HEK293 (cell line): ENCODE data around the gene MAP1S.
A peak's percentile ranks its signal among the peaks of the same experiment; 100 is the strongest.

Experiments used
- CTCF ChIA-PET: fragments of 350-600 bp; formaldehyde crosslinking; extraction: SDS; loops from one replicate; lab custom pipeline; 2021; ENCODE audit warnings: antibody characterized with exemption; lab: Yijun Ruan, JAX
- POLR2A ChIA-PET: fragments of 300-600 bp; formaldehyde crosslinking; extraction: SDS; loops from one replicate; lab custom pipeline; 2020; ENCODE audit warnings: antibody characterized with exemption, inconsistent platforms; lab: Yijun Ruan, JAX
- H3K27ac ChIP-seq: fragments of 200-500 bp; sonication (Bioruptor generic); 2 replicates; pipeline ENCODE4 v1.5.1; 2014; ENCODE audit warnings: low read depth, low read length, control low read depth, inconsistent platforms; ENCODE audit errors: extremely low read depth
- H3K36me3 ChIP-seq, 2 experiments: fragments of 200-500 bp in 1 of 2; sonication (Bioruptor generic) in 1 of 2; 1 replicate in 1 of 2; 2 replicates in 1 of 2; pipeline ENCODE4 v1.5.1; 2014 to 2017; ENCODE audit warnings: inconsistent platforms in 2 of 2, low read length in 2 of 2; ENCODE audit not compliant: control insufficient read depth in 2 of 2, insufficient read depth in 1 of 2
- H3K4me1 ChIP-seq: fragments of 200-500 bp; sonication (Bioruptor generic); 2 replicates; pipeline ENCODE4 v1.5.1; 2014; ENCODE audit warnings: mild to moderate bottlenecking, low read length, inconsistent platforms; ENCODE audit not compliant: control insufficient read depth, insufficient read depth
- H3K4me3 ChIP-seq: 2 replicates; pipeline ENCODE4 v1.5.1; 2011; ENCODE audit warnings: low read depth, mild to moderate bottlenecking, control low read depth, low read length, moderate library complexity
- H3K9me3 ChIP-seq: fragments of 200-500 bp; sonication (Bioruptor generic); 2 replicates; pipeline ENCODE4 v1.5.1; 2014; ENCODE audit warnings: low read depth, low read length, inconsistent platforms; ENCODE audit not compliant: control insufficient read depth, insufficient read depth
- GFI1B ChIP-seq: fragments of 450-650 bp; formaldehyde crosslinking; IDR thresholded peaks from 2 replicates; pipeline ENCODE4 v1.5.1; 2016; ENCODE audit warnings: missing biosample characterization, missing genetic modification characterization
- GLI4 ChIP-seq: fragments of 450-650 bp; formaldehyde crosslinking; IDR thresholded peaks from 2 replicates; pipeline ENCODE4 v1.5.1; 2016; ENCODE audit warnings: missing biosample characterization, missing genetic modification characterization
- GLIS1 ChIP-seq: fragments of 450-650 bp; formaldehyde crosslinking; IDR thresholded peaks from 2 replicates; pipeline ENCODE4 v1.5.1; 2016; ENCODE audit warnings: missing biosample characterization, missing genetic modification characterization
- KLF16 ChIP-seq: fragments of 450-650 bp; formaldehyde crosslinking; IDR thresholded peaks from 2 replicates; pipeline ENCODE4 v1.5.1; 2017; ENCODE audit warnings: missing biosample characterization, missing genetic modification characterization
- KLF9 ChIP-seq: fragments of 450-650 bp; formaldehyde crosslinking; IDR thresholded peaks from 2 replicates; pipeline ENCODE4 v1.5.1; 2016; ENCODE audit warnings: missing biosample characterization, missing genetic modification characterization, low read depth
- RBAK ChIP-seq: fragments of 450-650 bp; formaldehyde crosslinking; IDR thresholded peaks from 2 replicates; pipeline ENCODE4 v1.5.1; 2016; ENCODE audit warnings: missing biosample characterization, missing genetic modification characterization
- SALL2 ChIP-seq: fragments of 450-650 bp; formaldehyde crosslinking; IDR thresholded peaks from 2 replicates; pipeline ENCODE4 v1.5.0; 2017; ENCODE audit warnings: missing biosample characterization, mild to moderate bottlenecking, missing genetic modification characterization, borderline replicate concordance
- SETDB1 ChIP-seq: IDR thresholded peaks from one replicate; pipeline ENCODE4 v1.6.1; 2017; ENCODE audit warnings: mild to moderate bottlenecking, low read length, moderate library complexity, mixed read lengths; ENCODE audit not compliant: insufficient read length
- SP2 ChIP-seq: fragments of 450-650 bp; formaldehyde crosslinking; IDR thresholded peaks from 2 replicates; pipeline ENCODE4 v1.5.1; 2016; ENCODE audit warnings: missing biosample characterization, missing genetic modification characterization
- SP3 ChIP-seq: fragments of 450-650 bp; formaldehyde crosslinking; IDR thresholded peaks from 2 replicates; pipeline ENCODE4 v1.5.1; 2016; ENCODE audit warnings: missing biosample characterization, missing genetic modification characterization
- ZBTB17 ChIP-seq: fragments of 450-650 bp; formaldehyde crosslinking; IDR thresholded peaks from 2 replicates; pipeline ENCODE4 v1.5.1; 2016; ENCODE audit warnings: missing biosample characterization, missing genetic modification characterization
- ZBTB7A ChIP-seq: fragments of 450-650 bp; formaldehyde crosslinking; IDR thresholded peaks from 2 replicates; pipeline ENCODE4 v1.5.1; 2016; ENCODE audit warnings: low read depth, missing biosample characterization, missing genetic modification characterization
- ZFP37 ChIP-seq: fragments of 450-650 bp; formaldehyde crosslinking; IDR thresholded peaks from 2 replicates; pipeline ENCODE4 v1.5.1; 2016; ENCODE audit warnings: missing biosample characterization, missing genetic modification characterization
- ZFP69B ChIP-seq: fragments of 450-650 bp; formaldehyde crosslinking; IDR thresholded peaks from 2 replicates; pipeline ENCODE4 v1.5.1; 2016; ENCODE audit warnings: missing biosample characterization, missing genetic modification characterization
- ZNF112 ChIP-seq: fragments of 450-650 bp; formaldehyde crosslinking; IDR thresholded peaks from 2 replicates; pipeline ENCODE4 v1.5.0; 2017; ENCODE audit warnings: missing biosample characterization, missing genetic modification characterization
- ZNF184 ChIP-seq: fragments of 450-650 bp; IDR thresholded peaks from 2 replicates; pipeline ENCODE4 v1.5.1; 2018; ENCODE audit warnings: missing biosample characterization, mild to moderate bottlenecking, missing genetic modification characterization
- ZNF239 ChIP-seq: fragments of 450-650 bp; formaldehyde crosslinking; IDR thresholded peaks from 2 replicates; pipeline ENCODE4 v1.5.1; 2016; ENCODE audit warnings: missing biosample characterization, missing genetic modification characterization
- ZNF274 ChIP-seq, 2 experiments: fragments of 200-500 bp in 1 of 2; fragments of 450-650 bp in 1 of 2; sonication (Bioruptor generic) in 1 of 2; formaldehyde crosslinking in 1 of 2; IDR thresholded peaks; 2 replicates each; pipeline versions ENCODE4 v1.5.1 to v1.6.1; 2014 to 2016; ENCODE audit warnings: borderline replicate concordance in 1 of 2, inconsistent platforms in 1 of 2, low read length in 1 of 2, missing biosample characterization in 1 of 2, missing genetic modification characterization in 1 of 2
- ZNF366 ChIP-seq: fragments of 450-650 bp; formaldehyde crosslinking; conservative IDR thresholded peaks from 2 replicates; pipeline ENCODE4 v1.5.1; 2016; ENCODE audit warnings: missing biosample characterization, missing genetic modification characterization
- ZNF416 ChIP-seq: fragments of 450-650 bp; formaldehyde crosslinking; IDR thresholded peaks from 2 replicates; pipeline ENCODE4 v1.5.1; 2016; ENCODE audit warnings: missing biosample characterization, missing genetic modification characterization
- ZNF530 ChIP-seq: fragments of 450-650 bp; formaldehyde crosslinking; IDR thresholded peaks from 2 replicates; pipeline ENCODE4 v1.5.1; 2016; ENCODE audit warnings: low read depth, missing biosample characterization, missing genetic modification characterization
- ZNF555 ChIP-seq: fragments of 450-650 bp; formaldehyde crosslinking; conservative IDR thresholded peaks from 2 replicates; pipeline ENCODE4 v1.5.1; 2017; ENCODE audit warnings: missing biosample characterization, mild to moderate bottlenecking, missing genetic modification characterization, inconsistent platforms
- ZNF610 ChIP-seq: fragments of 450-650 bp; formaldehyde crosslinking; IDR thresholded peaks from 2 replicates; pipeline ENCODE4 v1.5.1; 2016; ENCODE audit warnings: missing biosample characterization, missing genetic modification characterization, borderline replicate concordance
- ZNF624 ChIP-seq: fragments of 450-650 bp; formaldehyde crosslinking; IDR thresholded peaks from 2 replicates; pipeline ENCODE4 v1.5.1; 2017; ENCODE audit warnings: missing biosample characterization, missing genetic modification characterization
- ZNF658 ChIP-seq: fragments of 450-650 bp; formaldehyde crosslinking; IDR thresholded peaks from 2 replicates; pipeline ENCODE4; 2016; ENCODE audit warnings: missing biosample characterization, missing genetic modification characterization
- ZNF677 ChIP-seq: fragments of 450-650 bp; IDR thresholded peaks from 2 replicates; pipeline ENCODE4 v1.5.0; 2018; ENCODE audit warnings: missing biosample characterization, mild to moderate bottlenecking, missing genetic modification characterization, moderate library complexity
- TF ChIP-seq, protein P1 (sequence below): fragments of 450-650 bp; formaldehyde crosslinking; IDR thresholded peaks from 2 replicates; pipeline ENCODE4 v1.5.1; 2017; ENCODE audit warnings: missing biosample characterization, missing genetic modification characterization
- TF ChIP-seq, protein P2 (sequence below): fragments of 450-650 bp; formaldehyde crosslinking; IDR thresholded peaks from 2 replicates; pipeline ENCODE4 v1.5.1; 2016; ENCODE audit warnings: missing biosample characterization, missing genetic modification characterization
- TF ChIP-seq, protein P3 (sequence below): fragments of 450-650 bp; formaldehyde crosslinking; IDR thresholded peaks from 2 replicates; pipeline ENCODE4 v1.5.1; 2017; ENCODE audit warnings: missing biosample characterization, missing genetic modification characterization
- TF ChIP-seq, protein P4 (sequence below): fragments of 450-650 bp; formaldehyde crosslinking; IDR thresholded peaks from 2 replicates; pipeline ENCODE4 v1.5.1; 2016; ENCODE audit warnings: missing biosample characterization, missing genetic modification characterization

Gene MAP1S

DNA sequence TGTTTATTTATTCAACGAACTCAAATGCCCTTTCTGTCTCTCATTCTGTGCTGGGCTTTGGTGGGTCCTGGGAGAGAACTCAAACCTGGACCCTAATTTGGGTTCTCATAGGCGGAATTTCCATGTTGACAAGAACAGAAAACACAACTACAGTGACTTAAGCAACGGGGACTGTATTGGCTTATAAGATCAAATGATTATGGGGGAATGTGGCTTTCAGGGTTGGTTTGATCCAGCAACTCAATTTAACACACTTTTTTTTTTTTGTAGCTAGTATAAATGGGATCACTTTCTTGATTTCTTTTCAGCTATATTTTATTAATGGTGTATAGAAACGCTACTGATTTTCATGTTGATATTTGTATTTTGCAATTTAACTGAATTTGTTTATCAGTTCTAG, 41.9 kb downstream of the MAP1S start:
- H3K9me3 ChIP-seq = no peaks in the 10 kb centered on the region
- CTCF ChIA-PET = interaction anchor here (0.5 to 3.0 kb wide), 4 partner anchors 14 to 974 kb away, joined by 3 to 14 read pairs (median 4); no protein-coding TSS in a partner anchor
- TF ChIP-seq ZBTB7A (tag by site-specific recombination) = no peak
- no peak for TF ChIP-seq RBAK (tag by site-specific recombination)
- no peak for TF ChIP-seq GLI4 (tag by site-specific recombination)
- no peak for TF ChIP-seq ZNF624
- TF ChIP-seq ZNF184 (tag by site-specific recombination) = no peak
- no peak for TF ChIP-seq GLIS1 (tag by site-specific recombination)
- no peak for TF ChIP-seq ZNF610 (tag by site-specific recombination)
- no peak for TF ChIP-seq ZNF658 (tag by site-specific recombination)
- TF ChIP-seq ZNF530 (tag by site-specific recombination) = no peak
- no peak for TF ChIP-seq ZNF239 (tag by site-specific recombination)
- no peak for TF ChIP-seq GFI1B (tag by site-specific recombination)
- TF ChIP-seq SALL2 (tag by site-specific recombination) = no peak
- no peak for TF ChIP-seq ZNF112 (tag by site-specific recombination)
- TF ChIP-seq ZNF416 (tag by site-specific recombination) = no peak
- TF ChIP-seq, protein P1, sequence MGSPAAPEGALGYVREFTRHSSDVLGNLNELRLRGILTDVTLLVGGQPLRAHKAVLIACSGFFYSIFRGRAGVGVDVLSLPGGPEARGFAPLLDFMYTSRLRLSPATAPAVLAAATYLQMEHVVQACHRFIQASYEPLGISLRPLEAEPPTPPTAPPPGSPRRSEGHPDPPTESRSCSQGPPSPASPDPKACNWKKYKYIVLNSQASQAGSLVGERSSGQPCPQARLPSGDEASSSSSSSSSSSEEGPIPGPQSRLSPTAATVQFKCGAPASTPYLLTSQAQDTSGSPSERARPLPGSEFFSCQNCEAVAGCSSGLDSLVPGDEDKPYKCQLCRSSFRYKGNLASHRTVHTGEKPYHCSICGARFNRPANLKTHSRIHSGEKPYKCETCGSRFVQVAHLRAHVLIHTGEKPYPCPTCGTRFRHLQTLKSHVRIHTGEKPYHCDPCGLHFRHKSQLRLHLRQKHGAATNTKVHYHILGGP (tag by site-specific recombination) = no peak
- no peak for TF ChIP-seq ZFP37
- TF ChIP-seq, all 188 proteins: peak for 0
- POLR2A ChIA-PET = interaction anchor here (0.6 kb wide), 1 partner anchor 68 kb away, joined by 4 read pairs; no protein-coding TSS in a partner anchor
- Histone ChIP-seq H3K36me3 (no peaks in the 10 kb centered on the region), H3K4me3 (no peak overlapping the region), H3K4me1 (no peaks in the 10 kb centered on the region), H3K27ac (no peak overlapping the region)

DNA sequence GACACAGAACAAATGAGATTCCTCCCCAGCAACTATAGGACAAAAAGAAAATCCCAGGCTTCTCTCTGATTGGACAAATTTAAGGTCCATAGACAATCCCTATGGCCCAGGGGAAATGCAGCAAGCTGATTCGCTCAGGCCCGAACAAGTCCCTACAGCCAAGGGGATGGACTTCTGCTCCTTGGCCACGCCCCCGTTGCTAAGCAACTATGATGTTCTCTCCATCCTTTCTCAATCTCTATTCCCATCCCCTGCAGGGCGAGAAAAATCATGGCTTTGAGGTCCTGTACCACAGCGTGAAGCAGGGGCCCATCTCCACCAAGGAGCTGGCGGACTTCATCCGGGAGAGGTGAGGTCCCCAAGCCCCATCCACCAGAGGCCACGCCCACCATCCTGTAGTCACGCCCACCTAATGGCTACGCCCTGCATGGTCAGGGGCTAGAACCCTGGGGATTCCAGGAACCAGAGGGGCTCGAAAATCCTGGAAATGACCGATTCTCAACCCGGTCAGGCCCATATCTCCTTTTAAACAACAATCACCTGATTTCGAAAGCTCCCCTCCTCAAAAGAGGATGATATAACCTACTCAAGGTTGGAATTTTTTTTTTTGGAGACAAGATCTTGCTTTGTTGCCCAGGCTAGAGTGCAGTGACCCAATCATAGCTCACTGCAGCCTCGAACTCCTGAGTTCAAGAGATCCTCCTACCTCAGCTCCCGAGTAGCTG, 43.4 kb downstream of the MAP1S start:
- H3K9me3 ChIP-seq = no peaks in the 10 kb centered on the region
- H3K36me3 ChIP-seq = no peaks in the 10 kb centered on the region
- H3K27ac ChIP-seq = no peak overlapping the region
- no peaks in the 10 kb centered on the region for H3K4me1 ChIP-seq
- ChIA-PET POLR2A (interaction anchor here (0.6 to 1.0 kb wide), 2 partner anchors 43 to 64 kb away, joined by 3 to 8 read pairs; partner anchors contain the start of gene MAP1S), CTCF (interaction anchor here (0.6 to 3.0 kb wide), 5 partner anchors 13 to 321 kb away, joined by 3 to 14 read pairs (median 3); no protein-coding TSS in a partner anchor)
- no peak overlapping the region for H3K4me3 ChIP-seq
- TF ChIP-seq ZNF366 (tag by site-specific recombination) (peak; percentile 38), SETDB1 (no peak), ZFP69B (tag by site-specific recombination) (no peak), ZBTB17 (tag by site-specific recombination) (no peak), ZNF555 (no peak), KLF16 (peak; percentile 21; the same call in 1 of the 2 replicates), KLF9 (tag by site-specific recombination) (peak; percentile 94), ZNF677 (tag by site-specific recombination) (no peak), SP2 (tag by site-specific recombination) (peak; percentile 79), SP3 (tag by site-specific recombination) (peak; percentile 40; the same call in 1 of the 2 replicates), ZNF274 (IDR thresholded peaks at IDR 0.05; ENCODE audit: low read length) (no peak), ZNF274 (tag by site-specific recombination; IDR thresholded peaks at IDR 0.05; ENCODE audit: borderline replicate concordance) (no peak), ZNF658 (tag by site-specific recombination) (no peak)
- TF ChIP-seq, protein P2, sequence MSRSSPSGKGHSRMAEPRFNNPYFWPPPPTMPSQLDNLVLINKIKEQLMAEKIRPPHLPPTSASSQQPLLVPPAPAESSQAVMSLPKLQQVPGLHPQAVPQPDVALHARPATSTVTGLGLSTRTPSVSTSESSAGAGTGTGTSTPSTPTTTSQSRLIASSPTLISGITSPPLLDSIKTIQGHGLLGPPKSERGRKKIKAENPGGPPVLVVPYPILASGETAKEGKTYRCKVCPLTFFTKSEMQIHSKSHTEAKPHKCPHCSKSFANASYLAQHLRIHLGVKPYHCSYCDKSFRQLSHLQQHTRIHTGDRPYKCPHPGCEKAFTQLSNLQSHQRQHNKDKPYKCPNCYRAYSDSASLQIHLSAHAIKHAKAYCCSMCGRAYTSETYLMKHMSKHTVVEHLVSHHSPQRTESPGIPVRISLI (tag by site-specific recombination) = peak; percentile 57; the same call in 1 of the 2 replicates
- TF ChIP-seq, protein P3, sequence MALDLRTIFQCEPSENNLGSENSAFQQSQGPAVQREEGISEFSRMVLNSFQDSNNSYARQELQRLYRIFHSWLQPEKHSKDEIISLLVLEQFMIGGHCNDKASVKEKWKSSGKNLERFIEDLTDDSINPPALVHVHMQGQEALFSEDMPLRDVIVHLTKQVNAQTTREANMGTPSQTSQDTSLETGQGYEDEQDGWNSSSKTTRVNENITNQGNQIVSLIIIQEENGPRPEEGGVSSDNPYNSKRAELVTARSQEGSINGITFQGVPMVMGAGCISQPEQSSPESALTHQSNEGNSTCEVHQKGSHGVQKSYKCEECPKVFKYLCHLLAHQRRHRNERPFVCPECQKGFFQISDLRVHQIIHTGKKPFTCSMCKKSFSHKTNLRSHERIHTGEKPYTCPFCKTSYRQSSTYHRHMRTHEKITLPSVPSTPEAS = no peak
- TF ChIP-seq, protein P4, sequence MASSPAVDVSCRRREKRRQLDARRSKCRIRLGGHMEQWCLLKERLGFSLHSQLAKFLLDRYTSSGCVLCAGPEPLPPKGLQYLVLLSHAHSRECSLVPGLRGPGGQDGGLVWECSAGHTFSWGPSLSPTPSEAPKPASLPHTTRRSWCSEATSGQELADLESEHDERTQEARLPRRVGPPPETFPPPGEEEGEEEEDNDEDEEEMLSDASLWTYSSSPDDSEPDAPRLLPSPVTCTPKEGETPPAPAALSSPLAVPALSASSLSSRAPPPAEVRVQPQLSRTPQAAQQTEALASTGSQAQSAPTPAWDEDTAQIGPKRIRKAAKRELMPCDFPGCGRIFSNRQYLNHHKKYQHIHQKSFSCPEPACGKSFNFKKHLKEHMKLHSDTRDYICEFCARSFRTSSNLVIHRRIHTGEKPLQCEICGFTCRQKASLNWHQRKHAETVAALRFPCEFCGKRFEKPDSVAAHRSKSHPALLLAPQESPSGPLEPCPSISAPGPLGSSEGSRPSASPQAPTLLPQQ (tag by site-specific recombination) = no peak
